ENCODE results near the gene PDZRN4.

The PDZRN4 gene

DNA sequence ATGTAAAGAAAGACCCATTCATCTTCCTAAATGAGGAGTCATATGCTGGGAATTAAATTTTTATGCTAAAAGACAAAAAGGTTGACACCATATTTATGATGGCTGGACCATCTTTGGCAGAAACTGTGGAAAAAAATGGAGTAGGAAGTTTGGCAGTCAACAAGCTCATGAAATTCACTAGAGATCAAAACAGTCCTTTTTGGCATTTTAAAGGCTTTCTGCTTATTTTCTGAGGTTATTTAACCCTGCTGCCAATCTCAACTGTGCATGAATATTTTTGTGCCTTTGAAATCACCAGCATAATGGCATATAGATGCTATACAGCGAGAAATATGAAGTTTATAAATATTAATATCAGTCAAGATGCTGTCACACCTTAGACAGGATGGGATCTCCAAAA lies 399.5 kb downstream of the PDZRN4 start:
- Histone ChIP-seq H3K79me2 (ENCODE audit: low read length) (no peaks in the 10 kb centered on the region), H3K9me3 (ENCODE audit: insufficient read depth, low read length) (no peaks in the 10 kb centered on the region), H3K4me1 (ENCODE audit: low read length) (no peaks in the 10 kb centered on the region), H3K36me3 (replicated peaks; ENCODE audit: low read depth, low read length) (no peaks in the 10 kb centered on the region), H2AFZ (ENCODE audit: low read depth, low read length) (no peak overlapping the region), H3K4me2 (ENCODE audit: low read length) (no peak overlapping the region), H3K27ac (ENCODE audit: low read length) (no peak overlapping the region), H3K9ac (ENCODE audit: low read length) (no peak overlapping the region), H4K20me1 (ENCODE audit: insufficient read depth, low read length) (no peaks in the 10 kb centered on the region), H3K4me3 (ENCODE audit: low read length) (no peak overlapping the region), H3K27me3 (ENCODE audit: low read depth, low read length) (no peaks in the 10 kb centered on the region)
- TF ChIP-seq EZH2phosphoT487 (IDR thresholded peaks at IDR 0.05; ENCODE audit: low read depth), result no peak

DNA sequence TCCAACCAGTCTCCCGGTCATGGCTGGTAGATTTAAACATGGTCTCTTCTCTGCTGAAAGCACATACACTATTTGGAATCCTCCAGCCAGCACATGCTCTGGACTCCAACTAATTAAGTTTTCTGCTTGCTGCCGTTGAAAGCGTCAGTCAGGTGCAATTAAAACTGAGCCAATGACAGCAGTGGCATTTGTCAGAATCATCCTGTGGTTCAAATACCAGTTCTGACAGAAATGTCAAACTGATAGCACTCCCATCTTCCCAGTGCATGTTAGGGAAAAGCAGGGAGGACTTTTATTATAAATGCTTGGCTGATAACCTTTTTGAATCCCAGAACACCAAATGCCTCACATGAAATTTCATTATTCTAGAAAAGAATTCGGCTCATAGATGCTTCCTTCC lies 401.8 kb downstream of the PDZRN4 start:
- Histone ChIP-seq H3K79me2 (ENCODE audit: low read length) (no peaks in the 10 kb centered on the region), H2AFZ (ENCODE audit: low read depth, low read length) (no peak overlapping the region), H3K27ac (ENCODE audit: low read length) (no peak overlapping the region), H3K4me2 (ENCODE audit: low read length) (no peak overlapping the region), H3K4me1 (ENCODE audit: low read length) (no peaks in the 10 kb centered on the region), H3K9me3 (ENCODE audit: insufficient read depth, low read length) (no peaks in the 10 kb centered on the region), H3K36me3 (replicated peaks; ENCODE audit: low read depth, low read length) (no peaks in the 10 kb centered on the region), H3K9ac (ENCODE audit: low read length) (no peak overlapping the region), H3K27me3 (ENCODE audit: low read depth, low read length) (no peaks in the 10 kb centered on the region), H4K20me1 (ENCODE audit: insufficient read depth, low read length) (no peaks in the 10 kb centered on the region), H3K4me3 (ENCODE audit: low read length) (no peak overlapping the region)
- TF ChIP-seq, protein P1, sequence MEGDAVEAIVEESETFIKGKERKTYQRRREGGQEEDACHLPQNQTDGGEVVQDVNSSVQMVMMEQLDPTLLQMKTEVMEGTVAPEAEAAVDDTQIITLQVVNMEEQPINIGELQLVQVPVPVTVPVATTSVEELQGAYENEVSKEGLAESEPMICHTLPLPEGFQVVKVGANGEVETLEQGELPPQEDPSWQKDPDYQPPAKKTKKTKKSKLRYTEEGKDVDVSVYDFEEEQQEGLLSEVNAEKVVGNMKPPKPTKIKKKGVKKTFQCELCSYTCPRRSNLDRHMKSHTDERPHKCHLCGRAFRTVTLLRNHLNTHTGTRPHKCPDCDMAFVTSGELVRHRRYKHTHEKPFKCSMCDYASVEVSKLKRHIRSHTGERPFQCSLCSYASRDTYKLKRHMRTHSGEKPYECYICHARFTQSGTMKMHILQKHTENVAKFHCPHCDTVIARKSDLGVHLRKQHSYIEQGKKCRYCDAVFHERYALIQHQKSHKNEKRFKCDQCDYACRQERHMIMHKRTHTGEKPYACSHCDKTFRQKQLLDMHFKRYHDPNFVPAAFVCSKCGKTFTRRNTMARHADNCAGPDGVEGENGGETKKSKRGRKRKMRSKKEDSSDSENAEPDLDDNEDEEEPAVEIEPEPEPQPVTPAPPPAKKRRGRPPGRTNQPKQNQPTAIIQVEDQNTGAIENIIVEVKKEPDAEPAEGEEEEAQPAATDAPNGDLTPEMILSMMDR (IDR thresholded peaks at IDR 0.05; ENCODE audit: low read depth, low read length), result no peak
- TF ChIP-seq EZH2phosphoT487 (IDR thresholded peaks at IDR 0.05; ENCODE audit: low read depth), result no peak

DNA sequence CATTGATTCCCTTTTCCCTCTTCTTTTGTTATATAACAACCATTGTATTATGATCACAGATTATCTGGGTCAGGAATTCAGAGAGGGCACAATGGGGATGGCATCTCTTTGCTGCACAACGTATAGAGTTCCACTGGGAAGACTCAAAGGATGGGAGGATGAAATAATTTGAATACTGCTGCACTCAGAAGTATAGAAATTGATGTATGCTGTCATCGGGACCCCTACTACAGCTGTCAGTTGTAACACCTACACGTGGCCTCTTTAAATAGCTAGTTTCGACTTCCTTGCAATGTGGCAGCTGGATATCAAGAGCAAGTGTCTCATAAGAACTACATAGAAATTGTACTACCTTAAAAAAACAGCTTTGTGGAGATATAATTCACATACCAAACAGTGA lies 408.1 kb downstream of the PDZRN4 start:
- Histone ChIP-seq H3K4me2 (ENCODE audit: low read length) (no peak overlapping the region), H3K9me3 (ENCODE audit: insufficient read depth, low read length) (no peaks in the 10 kb centered on the region), H3K79me2 (ENCODE audit: low read length) (no peaks in the 10 kb centered on the region), H3K4me1 (ENCODE audit: low read length) (no peaks in the 10 kb centered on the region), H3K9ac (ENCODE audit: low read length) (no peak overlapping the region), H4K20me1 (ENCODE audit: insufficient read depth, low read length) (no peaks in the 10 kb centered on the region), H3K27ac (ENCODE audit: low read length) (no peak overlapping the region), H3K27me3 (ENCODE audit: low read depth, low read length) (no peaks in the 10 kb centered on the region), H3K36me3 (replicated peaks; ENCODE audit: low read depth, low read length) (no peaks in the 10 kb centered on the region), H2AFZ (ENCODE audit: low read depth, low read length) (no peak overlapping the region), H3K4me3 (ENCODE audit: low read length) (no peak overlapping the region)
- TF ChIP-seq EZH2phosphoT487 (IDR thresholded peaks at IDR 0.05; ENCODE audit: low read depth), result no peak
- TF ChIP-seq, protein P1 (IDR thresholded peaks at IDR 0.05; ENCODE audit: low read depth, low read length), result no peak

DNA sequence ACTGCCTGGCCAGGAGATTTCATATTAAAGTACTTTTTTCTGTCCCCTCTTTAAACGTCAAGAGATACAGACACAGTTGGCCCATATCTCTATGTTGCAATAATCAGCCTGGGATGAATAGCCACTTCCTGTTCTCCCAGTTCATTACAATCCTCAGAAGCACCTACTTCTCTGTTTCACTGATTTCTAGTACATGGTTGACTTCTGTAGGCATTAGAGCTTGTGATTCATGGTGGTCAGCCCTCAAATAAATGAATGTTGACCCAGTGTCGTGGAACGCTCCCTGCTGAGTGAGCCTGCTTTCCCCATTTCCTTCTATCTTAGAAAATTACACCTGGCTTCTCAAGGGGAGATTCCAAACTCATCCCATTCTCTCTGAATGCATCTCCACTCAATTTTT lies 416.7 kb downstream of the PDZRN4 start:
- H3K4me1 ChIP-seq (ENCODE audit: low read length), result peaks cover 5% of the 10 kb centered on the region
- H3K9me3 ChIP-seq (ENCODE audit: insufficient read depth, low read length), result no peaks in the 10 kb centered on the region
- H3K79me2 ChIP-seq (ENCODE audit: low read length), result no peaks in the 10 kb centered on the region
- no peak overlapping the region for H3K4me3 ChIP-seq (ENCODE audit: low read length)
- H3K36me3 ChIP-seq (replicated peaks; ENCODE audit: low read depth, low read length), result no peaks in the 10 kb centered on the region
- no peak overlapping the region for H3K4me2 ChIP-seq (ENCODE audit: low read length)
- H3K27ac ChIP-seq (ENCODE audit: low read length), result no peak overlapping the region
- no peak for TF ChIP-seq EZH2phosphoT487 (IDR thresholded peaks at IDR 0.05; ENCODE audit: low read depth)
- TF ChIP-seq, protein P1 (IDR thresholded peaks at IDR 0.05; ENCODE audit: low read depth, low read length), result no peak
- H2AFZ ChIP-seq (ENCODE audit: low read depth, low read length), result no peak overlapping the region
- H4K20me1 ChIP-seq (ENCODE audit: insufficient read depth, low read length), result no peaks in the 10 kb centered on the region
- no peaks in the 10 kb centered on the region for H3K27me3 ChIP-seq (ENCODE audit: low read depth, low read length)
- H3K9ac ChIP-seq (ENCODE audit: low read length), result no peak overlapping the region

All from OCI-LY3 (cell line).